ENCODE data around the gene PPM1A. TPM values are rescaled to one million over a fixed set of nuclear protein-coding genes. Genes with fewer than 3 reads are reported as not detected.
A peak's percentile ranks its signal among the peaks of the same experiment; 100 is the strongest.

Gene PPM1A
- total and polyA plus RNA-seq, 2 donors (not counting 1 experiment from before 2014, with no cell fraction given): 15.5 to 59.0 TPM

DNA sequence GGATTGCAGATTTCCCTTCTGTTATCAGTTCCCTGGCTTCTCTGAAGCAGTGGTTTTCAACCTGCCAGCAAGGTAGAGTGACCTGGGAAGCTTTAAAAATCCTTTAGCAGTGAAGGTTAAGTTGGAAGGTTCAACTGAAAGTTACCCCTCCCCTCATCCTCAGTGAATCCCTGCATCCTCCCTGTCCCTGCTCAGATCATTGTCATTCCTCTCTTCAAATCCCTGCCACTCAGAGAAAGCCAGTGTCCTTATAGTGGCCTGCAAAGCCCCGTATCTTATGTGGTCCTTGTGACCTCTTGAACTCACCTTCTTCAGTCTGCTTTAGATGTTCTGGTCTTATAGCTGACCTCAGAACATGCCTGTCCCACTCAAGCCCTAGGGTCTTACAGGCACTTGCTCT, 53.6 kb downstream of the PPM1A start:
- no peak for TF ChIP-seq EZH2 (IDR thresholded peaks at IDR 0.05; ENCODE audit: borderline replicate concordance, insufficient read depth, low read depth, low read length, poor library complexity, severe bottlenecking)
- TF ChIP-seq, protein P1, sequence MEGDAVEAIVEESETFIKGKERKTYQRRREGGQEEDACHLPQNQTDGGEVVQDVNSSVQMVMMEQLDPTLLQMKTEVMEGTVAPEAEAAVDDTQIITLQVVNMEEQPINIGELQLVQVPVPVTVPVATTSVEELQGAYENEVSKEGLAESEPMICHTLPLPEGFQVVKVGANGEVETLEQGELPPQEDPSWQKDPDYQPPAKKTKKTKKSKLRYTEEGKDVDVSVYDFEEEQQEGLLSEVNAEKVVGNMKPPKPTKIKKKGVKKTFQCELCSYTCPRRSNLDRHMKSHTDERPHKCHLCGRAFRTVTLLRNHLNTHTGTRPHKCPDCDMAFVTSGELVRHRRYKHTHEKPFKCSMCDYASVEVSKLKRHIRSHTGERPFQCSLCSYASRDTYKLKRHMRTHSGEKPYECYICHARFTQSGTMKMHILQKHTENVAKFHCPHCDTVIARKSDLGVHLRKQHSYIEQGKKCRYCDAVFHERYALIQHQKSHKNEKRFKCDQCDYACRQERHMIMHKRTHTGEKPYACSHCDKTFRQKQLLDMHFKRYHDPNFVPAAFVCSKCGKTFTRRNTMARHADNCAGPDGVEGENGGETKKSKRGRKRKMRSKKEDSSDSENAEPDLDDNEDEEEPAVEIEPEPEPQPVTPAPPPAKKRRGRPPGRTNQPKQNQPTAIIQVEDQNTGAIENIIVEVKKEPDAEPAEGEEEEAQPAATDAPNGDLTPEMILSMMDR (IDR thresholded peaks at IDR 0.05): no peak
- H3K27ac Mint-ChIP-seq: peak overlapping the region; percentile 21
- H3K27me3 Mint-ChIP-seq: no peaks in the 10 kb centered on the region
- H3K4me3 ChIP-seq (ENCODE audit: control extremely low read depth in 1 of 5, extremely low read depth in 1 of 5, insufficient read depth in 1 of 5, low read depth in 2 of 5, low read length in 4 of 5): no peak overlapping the region
- peaks cover 9% of the 10 kb centered on the region for H3K4me1 Mint-ChIP-seq
- no peaks in the 10 kb centered on the region for H3K36me3 ChIP-seq (replicated peaks in 1 of 2; ENCODE audit: control extremely low read depth in 1 of 2, control insufficient read depth in 1 of 2, extremely low read depth in 1 of 2, insufficient read depth in 2 of 2, low read length in 1 of 2)
- H3K4me1 ChIP-seq (ENCODE audit: control insufficient read depth in 2 of 2, insufficient read depth in 2 of 2, low read length in 2 of 2): no peaks in the 10 kb centered on the region
- H3K79me2 ChIP-seq (ENCODE audit: control insufficient read depth, insufficient read depth, low read length): no peaks in the 10 kb centered on the region
- H4K20me1 ChIP-seq (ENCODE audit: control insufficient read depth, insufficient read depth, low read length, poor library complexity, severe bottlenecking): no peaks in the 10 kb centered on the region
- no peak for ATAC-seq (ENCODE audit: low read depth)
- H3K9me3 ChIP-seq (ENCODE audit: control extremely low read depth in 1 of 3, control insufficient read depth in 2 of 3, insufficient read depth in 1 of 3, low read length in 2 of 3): peaks cover 0 to 12% (median 8%) of the 10 kb centered on the region in 3 donors
- no peaks in the 10 kb centered on the region for H3K27me3 ChIP-seq (replicated peaks in 1 of 4; ENCODE audit: control extremely low read depth in 1 of 4, control insufficient read depth in 3 of 4, insufficient read depth in 4 of 4, low read length in 3 of 4)
- H2AFZ ChIP-seq (ENCODE audit: insufficient read depth, low read depth, low read length, poor library complexity, severe bottlenecking): no peak overlapping the region
- H3K27ac ChIP-seq (ENCODE audit: low read length in 2 of 2): no peak overlapping the region
- H3K9me3 Mint-ChIP-seq (ENCODE audit: insufficient read depth): peaks cover 4% of the 10 kb centered on the region
- ChIA-PET CTCF (no interaction called here), POLR2A (no interaction called here)
- H3K9ac ChIP-seq (ENCODE audit: low read length): no peak overlapping the region
- WGBS (ENCODE audit: insufficient coverage): no CpG with 5 or more reads among the region's 1 CpG
- intact Hi-C loops (cut with micrococcal nuclease): no loop called here
- no peak for DNase-seq
- H3K4me2 ChIP-seq (replicated peaks; ENCODE audit: low read depth, low read length, poor library complexity, severe bottlenecking): no peak overlapping the region
- no peak overlapping the region for H3K4me3 Mint-ChIP-seq

- CTCF ChIA-PET: interaction anchor here (1.6 kb wide), 1 partner anchor 118 kb away, joined by 3 read pairs; no protein-coding TSS in a partner anchor
- H3K4me3 Mint-ChIP-seq: no peak overlapping the region
- TF ChIP-seq EZH2 (IDR thresholded peaks at IDR 0.05; ENCODE audit: borderline replicate concordance, insufficient read depth, low read depth, low read length, poor library complexity, severe bottlenecking): no peak
- TF ChIP-seq, protein P1 (IDR thresholded peaks at IDR 0.05): no peak
- H3K9me3 Mint-ChIP-seq (ENCODE audit: insufficient read depth): peaks cover 4% of the 10 kb centered on the region
- Histone ChIP-seq H3K79me2 (ENCODE audit: control insufficient read depth, insufficient read depth, low read length) (no peaks in the 10 kb centered on the region), H3K4me1 (ENCODE audit: control insufficient read depth in 2 of 2, insufficient read depth in 2 of 2, low read length in 2 of 2) (no peaks in the 10 kb centered on the region), H3K36me3 (replicated peaks in 1 of 2; ENCODE audit: control extremely low read depth in 1 of 2, control insufficient read depth in 1 of 2, extremely low read depth in 1 of 2, insufficient read depth in 2 of 2, low read length in 1 of 2) (no peaks in the 10 kb centered on the region), H3K9me3 (ENCODE audit: control extremely low read depth in 1 of 3, control insufficient read depth in 2 of 3, insufficient read depth in 1 of 3, low read length in 2 of 3) (peaks cover 0 to 12% (median 8%) of the 10 kb centered on the region in 3 donors), H3K4me2 (replicated peaks; ENCODE audit: low read depth, low read length, poor library complexity, severe bottlenecking) (no peak overlapping the region), H4K20me1 (ENCODE audit: control insufficient read depth, insufficient read depth, low read length, poor library complexity, severe bottlenecking) (no peaks in the 10 kb centered on the region), H3K27me3 (replicated peaks in 1 of 4; ENCODE audit: control extremely low read depth in 1 of 4, control insufficient read depth in 3 of 4, insufficient read depth in 4 of 4, low read length in 3 of 4) (no peaks in the 10 kb centered on the region), H3K27ac (ENCODE audit: low read length in 2 of 2) (no peak overlapping the region), H3K9ac (ENCODE audit: low read length) (no peak overlapping the region), H2AFZ (ENCODE audit: insufficient read depth, low read depth, low read length, poor library complexity, severe bottlenecking) (no peak overlapping the region), H3K4me3 (ENCODE audit: control extremely low read depth in 1 of 5, extremely low read depth in 1 of 5, insufficient read depth in 1 of 5, low read depth in 2 of 5, low read length in 4 of 5) (no peak overlapping the region)
- no peaks in the 10 kb centered on the region for H3K27me3 Mint-ChIP-seq
- DNase-seq (no peak), ATAC-seq (ENCODE audit: low read depth) (no peak)
- no peak overlapping the region for H3K27ac Mint-ChIP-seq
- POLR2A ChIA-PET: no interaction called here
- intact Hi-C loops (cut with micrococcal nuclease): no loop called here
- 97% methylated on average over 5 of the region's 7 CpGs for WGBS (ENCODE audit: insufficient coverage)
- H3K4me1 Mint-ChIP-seq: peaks cover 9% of the 10 kb centered on the region
Observed at GRCh38 chr14:60303745-60304144, 54.7 kb downstream of the PPM1A start.

Data from B cell (primary cell).